Caco-2 (cell line): ENCODE data around the gene XIAP. TPM values are rescaled to one million over a fixed set of nuclear protein-coding genes. Genes with fewer than 3 reads are reported as not detected.

ENCODE experiments used
- BruUV-seq: library from RNA; stranded (reverse); fragments of 400-500 nt; replicated peaks from 2 replicates; lab custom pipeline; 2021; lab: Mats Ljungman, UMichigan
- CTCF ChIA-PET: fragments of 300-600 bp; sonication (Branson Sonifier 250); formaldehyde crosslinking; loops from one replicate; lab custom pipeline; 2022; ENCODE audit warnings: antibody characterized with exemption; lab: Charles Lee
- POLR2A ChIA-PET: fragments of 300-600 bp; sonication (Branson Sonifier 250); formaldehyde crosslinking; loops from one replicate; lab custom pipeline; 2022; ENCODE audit warnings: antibody characterized with exemption; lab: Charles Lee
- DNase-seq, 2 experiments: peaks; one replicate each; pipeline versions ENCODE4 v3.0.0 to v3.0.0-alpha.2; 2020 to 2022
- H3K27me3 ChIP-seq: replicated peaks from 2 replicates; pipeline ENCODE4 v1.6.0; 2011; ENCODE audit warnings: low read length; ENCODE audit not compliant: control insufficient read depth, insufficient read depth
- H3K36me3 ChIP-seq: 2 replicates; pipeline ENCODE4 v1.5.1; 2011; ENCODE audit warnings: low read length; ENCODE audit not compliant: control insufficient read depth, insufficient read depth
- H3K4me1 ChIP-seq: fragments of 250-450 bp; sonication (Bioruptor Pico); 2 replicates; pipeline ENCODE4 v1.5.1; 2020; ENCODE audit warnings: mild to moderate bottlenecking
- H3K4me3 ChIP-seq: 2 replicates; pipeline ENCODE4 v1.5.1; 2011; ENCODE audit warnings: low read depth, mild to moderate bottlenecking, control low read depth, low read length
- H3K9me3 ChIP-seq: fragments of 250-450 bp; sonication (Bioruptor Pico); 2 replicates; pipeline ENCODE4 v1.5.1; 2020; ENCODE audit warnings: mild to moderate bottlenecking, moderate library complexity
- H3K27ac Mint-ChIP-seq: one replicate; pipeline ENCODE4 v1.8.0; 2022; ENCODE audit warnings: mixed read lengths; ENCODE audit not compliant: unreplicated experiment
- H3K27me3 Mint-ChIP-seq: one replicate; pipeline ENCODE4 v1.8.0; 2022; ENCODE audit warnings: mixed read lengths; ENCODE audit not compliant: insufficient read depth, unreplicated experiment
- H3K36me3 Mint-ChIP-seq: one replicate; pipeline ENCODE4 v1.8.0; 2022; ENCODE audit warnings: mild to moderate bottlenecking, mixed read lengths; ENCODE audit not compliant: insufficient read depth, unreplicated experiment
- H3K4me1 Mint-ChIP-seq: one replicate; pipeline ENCODE4 v1.8.0; 2022; ENCODE audit warnings: low read depth, mixed read lengths; ENCODE audit not compliant: unreplicated experiment
- H3K4me3 Mint-ChIP-seq: one replicate; pipeline ENCODE4 v1.8.0; 2022; ENCODE audit warnings: mild to moderate bottlenecking, moderate library complexity, mixed read lengths; ENCODE audit not compliant: unreplicated experiment
- H3K9me3 Mint-ChIP-seq: one replicate; pipeline ENCODE4 v1.8.0; 2022; ENCODE audit warnings: mixed read lengths; ENCODE audit not compliant: unreplicated experiment
- CTCF ChIP-seq, 2 experiments: fragments of 200-600 bp in 1 of 2; IDR thresholded peaks; 1 replicate in 1 of 2; 2 replicates in 1 of 2; pipeline versions ENCODE4 v1.5.1 to v1.8.0; 2011 to 2022; ENCODE audit warnings: antibody characterized with exemption in 1 of 2, control low read depth in 1 of 2, inconsistent platforms in 1 of 2, low read depth in 1 of 2, low read length in 1 of 2, mild to moderate bottlenecking in 1 of 2, moderate library complexity in 1 of 2; ENCODE audit not compliant: insufficient read depth in 1 of 2, severe bottlenecking in 1 of 2, unreplicated experiment in 1 of 2
- intact Hi-C: fragments of 100-400 bp; cut with micrococcal nuclease; formaldehyde crosslinking; loops from one replicate; pipeline ENCODE4 v1.10.0; 2022; ENCODE audit not compliant: unreplicated experiment
- total RNA-seq: library from RNA; stranded (reverse); gene quantifications from 2 replicates; pipeline ENCODE4 v1.2.3, GENCODE V29; 2022

XIAP gene
- total RNA-seq, 1 experiment from 2014 or later: 25.9 TPM

- peak overlapping the region; percentile 9 for H3K27ac Mint-ChIP-seq
- peaks cover 11% of the 10 kb centered on the region for H3K4me1 Mint-ChIP-seq
- no peaks in the 10 kb centered on the region for H3K27me3 Mint-ChIP-seq
- BruUV-seq: no TSS peak
- POLR2A ChIA-PET: no interaction called here
- no peak for TF ChIP-seq CTCF (IDR thresholded peaks at IDR 0.05; ENCODE audit: insufficient read depth in 1 of 2, low read depth in 1 of 2, low read length in 1 of 2, severe bottlenecking in 1 of 2, unreplicated experiment in 1 of 2)
- CTCF ChIA-PET: interaction anchor here (1.4 kb wide), 1 partner anchor 95 kb away, joined by 5 read pairs; no protein-coding TSS in a partner anchor
- intact Hi-C loops: loop anchor here (1.0 to 10.0 kb wide), 2 partner anchors 48 to 97 kb away; no protein-coding TSS in a partner anchor
- no peak for DNase-seq
- Histone ChIP-seq H3K4me1 (no peaks in the 10 kb centered on the region), H3K36me3 (no peaks in the 10 kb centered on the region), H3K27me3 (no peaks in the 10 kb centered on the region), H3K9me3 (no peaks in the 10 kb centered on the region), H3K4me3 (no peak overlapping the region)
- no peaks in the 10 kb centered on the region for H3K9me3 Mint-ChIP-seq
- H3K4me3 Mint-ChIP-seq: no peak overlapping the region
- peaks cover 6% of the 10 kb centered on the region for H3K36me3 Mint-ChIP-seq
These were observed 21.5 kb downstream of the XIAP start for GRCh38 chrX:123881330-123881729.

GRCh38 chrX:123882391-123882790, 22.5 kb downstream of the XIAP start:
- Mint-ChIP-seq H3K4me1 (peaks cover 11% of the 10 kb centered on the region), H3K9me3 (no peaks in the 10 kb centered on the region), H3K4me3 (no peak overlapping the region), H3K36me3 (peaks cover 6% of the 10 kb centered on the region), H3K27ac (no peak overlapping the region), H3K27me3 (no peaks in the 10 kb centered on the region)
- no peak for DNase-seq
- ChIA-PET POLR2A (no interaction called here), CTCF (interaction anchor here (0.8 to 1.4 kb wide), 2 partner anchors 49 to 94 kb away, joined by 3 to 5 read pairs; no protein-coding TSS in a partner anchor)
- H3K36me3 ChIP-seq: no peaks in the 10 kb centered on the region
- H3K4me3 ChIP-seq: no peak overlapping the region
- no peaks in the 10 kb centered on the region for H3K4me1 ChIP-seq
- no peaks in the 10 kb centered on the region for H3K9me3 ChIP-seq
- intact Hi-C loops: loop anchor here (10.0 kb wide), 1 partner anchor 98 kb away; no protein-coding TSS in a partner anchor
- no TSS peak for BruUV-seq
- no peaks in the 10 kb centered on the region for H3K27me3 ChIP-seq
- no peak for TF ChIP-seq CTCF (IDR thresholded peaks at IDR 0.05; ENCODE audit: insufficient read depth in 1 of 2, low read depth in 1 of 2, low read length in 1 of 2, severe bottlenecking in 1 of 2, unreplicated experiment in 1 of 2)

- no peaks in the 10 kb centered on the region for H3K4me1 ChIP-seq
- H3K9me3 Mint-ChIP-seq: no peaks in the 10 kb centered on the region
- BruUV-seq: no TSS peak
- ChIA-PET CTCF (interaction anchor here (0.6 to 1.0 kb wide), 2 partner anchors 91 to 386 kb away, joined by 5 read pairs; no protein-coding TSS in a partner anchor), POLR2A (no interaction called here)
- no peak overlapping the region for H3K27ac Mint-ChIP-seq
- peak in 1 of 2 experiments; percentile 60 for DNase-seq
- intact Hi-C loops: loop anchor here (1.0 to 10.0 kb wide), 3 partner anchors 74 to 100 kb away; no protein-coding TSS in a partner anchor
- peaks cover 11% of the 10 kb centered on the region for H3K4me1 Mint-ChIP-seq
- no peak overlapping the region for H3K4me3 ChIP-seq
- H3K9me3 ChIP-seq: no peaks in the 10 kb centered on the region
- no peak overlapping the region for H3K4me3 Mint-ChIP-seq
- H3K27me3 Mint-ChIP-seq: no peaks in the 10 kb centered on the region
- H3K36me3 ChIP-seq: no peaks in the 10 kb centered on the region
- peak; percentile 35 to 44 for TF ChIP-seq CTCF (IDR thresholded peaks at IDR 0.05; ENCODE audit: insufficient read depth in 1 of 2, low read depth in 1 of 2, low read length in 1 of 2, severe bottlenecking in 1 of 2, unreplicated experiment in 1 of 2)
- peaks cover 6% of the 10 kb centered on the region for H3K36me3 Mint-ChIP-seq
- no peaks in the 10 kb centered on the region for H3K27me3 ChIP-seq
These were observed 25.1 kb downstream of the XIAP start for GRCh38 chrX:123884809-123885408.
